Measurements from ENCODE around the gene WDR82. TPM values are rescaled to one million over a fixed set of nuclear protein-coding genes. Genes with fewer than 3 reads are reported as not detected.

WDR82 gene
- total and polyA plus RNA-seq, 7 donors: 22.2 to 54.9 (median 46.8) TPM

DNA sequence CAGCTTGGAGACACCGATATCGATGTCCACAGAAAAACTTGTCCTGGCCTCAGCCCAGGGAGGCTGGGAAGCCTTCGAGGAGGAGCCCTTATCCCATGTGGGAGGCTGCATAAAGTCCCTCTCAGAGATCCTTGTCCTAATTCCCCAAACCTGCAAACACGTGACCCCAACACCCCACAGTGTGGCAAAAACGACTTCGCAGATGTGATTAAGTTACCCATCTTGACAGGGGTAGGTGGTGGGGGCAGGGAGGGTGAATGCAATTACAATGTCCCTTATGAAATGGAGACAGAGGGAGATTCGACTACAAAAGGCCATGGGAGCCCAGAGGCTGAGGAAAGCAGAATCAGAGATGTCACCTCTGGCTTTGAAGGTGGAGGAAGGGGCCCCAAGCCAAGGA is 50.7 kb downstream of the WDR82 start:
- DNase-seq: no peak
- no peaks in the 10 kb centered on the region for H3K27me3 ChIP-seq
- no peaks in the 10 kb centered on the region for H3K9me3 ChIP-seq
- intact Hi-C loops (cut with DNase I): no loop called here
- peaks cover 26 to 57% (median 38%) of the 10 kb centered on the region in 4 donors for H3K36me3 ChIP-seq
- H3K27ac ChIP-seq: no peak overlapping the region
- peaks cover 0 to 13% (median 10%) of the 10 kb centered on the region in 4 donors for H3K4me1 ChIP-seq
- TF ChIP-seq POLR2AphosphoS5 (IDR thresholded peaks at IDR 0.05): no peak
- TF ChIP-seq POLR2A (IDR thresholded peaks at IDR 0.05): no peak
- TF ChIP-seq, protein P1, sequence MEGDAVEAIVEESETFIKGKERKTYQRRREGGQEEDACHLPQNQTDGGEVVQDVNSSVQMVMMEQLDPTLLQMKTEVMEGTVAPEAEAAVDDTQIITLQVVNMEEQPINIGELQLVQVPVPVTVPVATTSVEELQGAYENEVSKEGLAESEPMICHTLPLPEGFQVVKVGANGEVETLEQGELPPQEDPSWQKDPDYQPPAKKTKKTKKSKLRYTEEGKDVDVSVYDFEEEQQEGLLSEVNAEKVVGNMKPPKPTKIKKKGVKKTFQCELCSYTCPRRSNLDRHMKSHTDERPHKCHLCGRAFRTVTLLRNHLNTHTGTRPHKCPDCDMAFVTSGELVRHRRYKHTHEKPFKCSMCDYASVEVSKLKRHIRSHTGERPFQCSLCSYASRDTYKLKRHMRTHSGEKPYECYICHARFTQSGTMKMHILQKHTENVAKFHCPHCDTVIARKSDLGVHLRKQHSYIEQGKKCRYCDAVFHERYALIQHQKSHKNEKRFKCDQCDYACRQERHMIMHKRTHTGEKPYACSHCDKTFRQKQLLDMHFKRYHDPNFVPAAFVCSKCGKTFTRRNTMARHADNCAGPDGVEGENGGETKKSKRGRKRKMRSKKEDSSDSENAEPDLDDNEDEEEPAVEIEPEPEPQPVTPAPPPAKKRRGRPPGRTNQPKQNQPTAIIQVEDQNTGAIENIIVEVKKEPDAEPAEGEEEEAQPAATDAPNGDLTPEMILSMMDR (IDR thresholded peaks at IDR 0.05): no peak
- no peak for TF ChIP-seq EP300 (IDR thresholded peaks at IDR 0.05)
- no peak overlapping the region for H3K4me3 ChIP-seq
- 88 to 90% methylated on average over 7 of the region's 7 CpGs for WGBS, 2 donors

DNA sequence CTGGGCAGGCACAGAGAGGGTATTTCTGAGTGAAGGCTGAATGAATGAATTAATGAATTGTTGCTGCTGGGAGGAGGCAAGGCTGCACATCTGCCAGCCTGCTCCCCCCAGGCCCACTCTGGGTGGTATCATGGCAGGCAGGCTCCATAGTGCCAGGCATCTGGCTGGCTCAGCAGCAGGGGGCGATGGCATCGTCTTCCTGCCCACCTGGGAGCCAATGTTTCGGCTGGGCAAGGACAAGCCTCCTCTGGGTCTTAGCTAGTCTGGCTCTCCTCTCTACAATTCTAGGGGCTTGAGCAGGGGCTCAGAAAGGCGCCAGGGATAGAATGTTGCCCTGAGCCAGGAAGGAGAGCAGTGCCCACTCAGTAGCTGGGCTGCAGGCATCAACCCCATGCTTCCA is 51.3 kb downstream of the WDR82 start:
- peaks cover 0 to 9% (median 6%) of the 10 kb centered on the region in 4 donors for H3K4me1 ChIP-seq
- TF ChIP-seq EP300 (IDR thresholded peaks at IDR 0.05) (no peak), POLR2A (IDR thresholded peaks at IDR 0.05) (no peak), POLR2AphosphoS5 (IDR thresholded peaks at IDR 0.05) (no peak)
- TF ChIP-seq, protein P1 (IDR thresholded peaks at IDR 0.05): no peak
- WGBS, 2 donors: 90 to 91% methylated on average over 4 of the region's 4 CpGs
- H3K27me3 ChIP-seq: no peaks in the 10 kb centered on the region
- H3K9me3 ChIP-seq: no peaks in the 10 kb centered on the region
- intact Hi-C loops (cut with DNase I): no loop called here
- DNase-seq: no peak
- H3K4me3 ChIP-seq: no peak overlapping the region
- H3K27ac ChIP-seq: no peak overlapping the region
- peaks cover 26 to 50% (median 36%) of the 10 kb centered on the region in 4 donors for H3K36me3 ChIP-seq

DNA sequence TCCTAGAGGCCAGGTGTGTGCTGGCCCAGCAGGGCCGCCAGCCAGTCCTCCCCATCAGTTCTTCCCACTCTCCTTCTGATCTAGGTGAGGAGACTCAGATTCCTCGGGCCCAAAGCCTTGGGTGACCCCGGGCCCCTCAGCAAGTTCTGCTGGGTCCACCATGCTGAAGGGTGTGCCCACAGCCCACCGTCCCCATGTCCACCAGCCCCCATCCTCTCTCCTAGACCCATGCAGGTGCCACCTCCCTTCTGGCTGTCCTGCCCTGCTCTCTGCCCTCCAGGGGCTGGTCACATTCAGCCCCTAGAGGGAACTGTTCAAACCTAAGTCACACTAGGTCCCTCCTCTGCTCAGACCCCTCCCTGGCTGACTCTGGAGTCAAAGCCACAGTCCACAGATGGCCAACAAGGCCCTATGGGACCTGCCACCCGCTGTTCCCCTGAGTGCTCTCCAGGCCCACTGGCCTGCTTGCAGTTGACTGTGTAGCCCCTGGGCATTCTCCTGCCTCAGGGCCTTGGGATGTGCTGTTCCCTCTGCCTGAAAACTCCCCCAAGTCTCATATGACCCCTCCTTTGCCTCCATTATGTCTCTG is 52.1 kb downstream of the WDR82 start:
- DNase-seq: no peak
- intact Hi-C loops (cut with DNase I): no loop called here
- TF ChIP-seq, protein P1 (IDR thresholded peaks at IDR 0.05): no peak
- TF ChIP-seq EP300 (IDR thresholded peaks at IDR 0.05) (no peak), POLR2AphosphoS5 (IDR thresholded peaks at IDR 0.05) (no peak), POLR2A (IDR thresholded peaks at IDR 0.05) (no peak)
- no peak overlapping the region for H3K27ac ChIP-seq
- WGBS, 2 donors: 64 to 91% methylated on average over 5 of the region's 5 CpGs
- no peaks in the 10 kb centered on the region for H3K9me3 ChIP-seq
- H3K4me1 ChIP-seq: peaks cover 0 to 1% (median 0%) of the 10 kb centered on the region in 4 donors
- peaks cover 26 to 43% (median 33%) of the 10 kb centered on the region in 4 donors for H3K36me3 ChIP-seq
- no peak overlapping the region for H3K4me3 ChIP-seq
- H3K27me3 ChIP-seq: no peaks in the 10 kb centered on the region

DNA sequence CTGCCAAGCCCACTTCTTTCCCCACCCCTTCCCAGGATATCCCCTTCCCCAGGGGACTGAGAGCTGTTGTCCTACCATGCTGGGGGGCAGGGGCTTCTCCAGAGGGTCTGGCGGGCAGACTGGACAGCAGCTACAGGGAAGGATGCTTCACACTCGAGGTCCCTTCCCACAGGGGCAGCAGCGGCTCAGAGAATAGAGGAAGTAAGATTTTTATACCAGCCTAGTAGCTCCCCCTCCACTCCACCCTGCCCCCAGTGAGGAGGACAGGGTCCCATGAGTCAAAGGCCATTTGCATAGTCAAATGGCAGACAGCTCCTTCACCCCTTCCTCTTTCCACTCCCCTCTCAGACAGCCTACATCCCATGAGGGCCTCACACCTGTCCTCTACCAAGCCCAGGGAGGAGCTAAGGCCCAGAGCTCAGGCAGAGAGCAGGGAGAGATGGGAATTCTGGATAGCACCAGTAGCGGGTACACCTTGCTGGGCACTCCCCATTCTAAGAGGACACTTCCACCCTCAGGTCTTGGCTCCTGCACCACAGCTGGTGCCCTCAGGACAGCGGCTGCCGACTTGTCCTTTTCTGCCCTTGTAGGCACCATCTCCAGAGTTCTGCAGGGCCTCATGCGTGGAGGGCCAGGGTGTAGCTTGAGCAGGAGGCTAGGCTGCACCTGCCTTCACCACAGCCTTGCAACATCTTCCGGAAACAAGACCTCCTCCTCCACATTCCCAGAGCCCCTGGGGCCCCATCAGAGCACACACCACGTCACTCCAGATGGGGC is 52.8 kb downstream of the WDR82 start, which contains the start of gene TLR9:
Gene TLR9 (minus strand): TSS at position 194 of the 777 bp plus-strand sequence. CDS start 116 bp downstream, at position 78.
- WGBS, 2 donors: 47 to 76% methylated on average over 9 of the region's 9 CpGs
- no peaks in the 10 kb centered on the region for H3K27me3 ChIP-seq
- no peak for DNase-seq
- intact Hi-C loops (cut with DNase I): no loop called here
- no peaks in the 10 kb centered on the region for H3K9me3 ChIP-seq
- no peak within 1 kb of the TSS for H3K27ac ChIP-seq
- TF ChIP-seq EP300 (IDR thresholded peaks at IDR 0.05): no peak
- TF ChIP-seq, protein P1 (IDR thresholded peaks at IDR 0.05): no peak
- TF ChIP-seq POLR2A (IDR thresholded peaks at IDR 0.05): no peak
- TF ChIP-seq POLR2AphosphoS5 (IDR thresholded peaks at IDR 0.05): no peak
- peaks cover 22 to 36% (median 26%) of the 10 kb centered on the region in 4 donors for H3K36me3 ChIP-seq
- H3K4me1 ChIP-seq: peaks cover 0 to 3% (median under 1%) of the 10 kb centered on the region in 4 donors
- H3K4me3 ChIP-seq: no peak within 1 kb of the TSS
